GM10266 (cell line): Measurements from ENCODE around the gene PAM16.
A peak's percentile ranks its signal among the peaks of the same experiment; 100 is the strongest.

ENCODE experiments used
- DNase-seq: peaks from one replicate; pipeline ENCODE4 v3.0.0; 2012; ENCODE audit errors: extremely low spot score
- TF ChIP-seq, protein P1 (sequence below): IDR thresholded peaks from 2 replicates; pipeline ENCODE4 v1.5.1; 2012; ENCODE audit warnings: mild to moderate bottlenecking, low read depth; ENCODE audit not compliant: control insufficient read depth, insufficient read depth; ENCODE audit errors: missing control alignments

Gene PAM16

DNA sequence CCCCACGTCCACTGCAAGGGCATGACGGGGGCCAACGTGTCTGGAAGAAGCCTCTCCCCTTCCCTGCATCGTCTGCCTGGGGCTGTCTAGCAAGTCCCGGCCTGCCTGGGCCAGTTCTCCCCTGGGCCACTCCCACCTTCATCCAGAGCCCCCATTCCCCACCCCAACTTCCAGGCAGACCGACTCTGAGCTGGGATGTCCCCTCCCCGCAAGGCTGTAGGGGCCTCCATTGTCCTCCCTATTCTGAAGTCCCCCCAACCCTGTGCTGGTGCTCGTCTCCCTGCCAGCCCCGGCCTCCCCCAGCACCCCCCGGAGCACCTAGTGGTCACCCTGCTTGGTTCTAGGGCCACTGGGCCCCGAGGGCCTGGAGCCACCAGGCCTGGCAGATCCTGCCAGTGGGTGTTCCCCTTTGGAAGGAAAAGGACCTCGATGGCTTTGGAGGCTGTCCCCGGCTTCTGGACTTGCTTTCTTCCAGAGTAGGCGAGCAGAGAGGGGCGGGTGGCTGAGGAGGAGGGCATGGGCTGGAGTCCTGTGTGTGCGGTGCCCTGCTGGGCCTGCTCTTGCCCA, 30.5 kb downstream of the PAM16 start:
- no peak for DNase-seq
- TF ChIP-seq, protein P1, sequence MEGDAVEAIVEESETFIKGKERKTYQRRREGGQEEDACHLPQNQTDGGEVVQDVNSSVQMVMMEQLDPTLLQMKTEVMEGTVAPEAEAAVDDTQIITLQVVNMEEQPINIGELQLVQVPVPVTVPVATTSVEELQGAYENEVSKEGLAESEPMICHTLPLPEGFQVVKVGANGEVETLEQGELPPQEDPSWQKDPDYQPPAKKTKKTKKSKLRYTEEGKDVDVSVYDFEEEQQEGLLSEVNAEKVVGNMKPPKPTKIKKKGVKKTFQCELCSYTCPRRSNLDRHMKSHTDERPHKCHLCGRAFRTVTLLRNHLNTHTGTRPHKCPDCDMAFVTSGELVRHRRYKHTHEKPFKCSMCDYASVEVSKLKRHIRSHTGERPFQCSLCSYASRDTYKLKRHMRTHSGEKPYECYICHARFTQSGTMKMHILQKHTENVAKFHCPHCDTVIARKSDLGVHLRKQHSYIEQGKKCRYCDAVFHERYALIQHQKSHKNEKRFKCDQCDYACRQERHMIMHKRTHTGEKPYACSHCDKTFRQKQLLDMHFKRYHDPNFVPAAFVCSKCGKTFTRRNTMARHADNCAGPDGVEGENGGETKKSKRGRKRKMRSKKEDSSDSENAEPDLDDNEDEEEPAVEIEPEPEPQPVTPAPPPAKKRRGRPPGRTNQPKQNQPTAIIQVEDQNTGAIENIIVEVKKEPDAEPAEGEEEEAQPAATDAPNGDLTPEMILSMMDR = no peak

DNA sequence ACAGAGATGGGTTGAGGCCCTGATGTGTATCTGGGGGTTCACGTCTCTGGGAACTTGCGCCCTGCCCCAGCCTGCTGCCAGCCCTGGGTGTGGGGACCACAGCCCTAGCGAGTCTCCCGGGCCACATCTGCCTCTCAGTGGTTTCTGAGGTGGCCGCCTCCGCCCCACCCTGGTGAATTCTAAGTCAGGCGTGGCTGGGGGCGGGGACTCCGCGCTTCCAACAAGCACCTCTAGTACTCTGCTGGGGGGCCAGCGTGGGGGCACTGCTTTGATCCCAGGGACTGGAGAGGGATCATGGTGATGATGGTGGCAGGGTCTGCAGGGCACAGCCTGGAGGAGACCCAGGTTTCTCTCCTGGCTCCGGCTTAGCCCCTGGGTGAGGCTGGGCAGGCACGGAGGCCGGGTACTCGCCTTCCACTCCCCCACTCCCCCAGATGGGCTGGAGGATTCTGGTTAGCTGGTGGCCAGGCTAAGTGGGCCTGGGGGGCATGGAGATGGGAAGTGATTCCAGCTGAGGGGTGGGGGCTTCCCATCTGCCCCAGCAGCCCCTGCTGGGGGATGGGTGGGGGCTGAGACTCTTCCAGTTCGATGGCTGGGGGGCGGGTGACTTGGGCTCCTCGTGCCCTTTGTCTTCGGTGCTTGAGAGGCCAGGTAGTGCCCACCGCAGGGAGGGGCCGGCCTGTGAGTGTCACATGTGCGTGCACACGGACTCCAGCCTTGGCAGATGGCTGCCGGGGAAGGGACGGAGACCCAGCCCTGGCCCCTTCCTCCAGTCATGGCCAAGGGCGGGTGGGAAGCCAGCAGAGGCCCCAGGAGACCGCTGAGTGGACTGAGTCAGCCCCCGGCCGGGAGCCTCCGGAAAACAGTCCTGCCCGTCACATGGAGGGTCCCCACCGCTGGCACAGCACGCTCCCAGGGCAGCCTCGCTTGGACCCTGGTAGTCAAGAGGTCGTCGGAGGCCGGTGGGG, 31.4 kb downstream of the PAM16 start:
- peak; percentile 77 for DNase-seq

DNA sequence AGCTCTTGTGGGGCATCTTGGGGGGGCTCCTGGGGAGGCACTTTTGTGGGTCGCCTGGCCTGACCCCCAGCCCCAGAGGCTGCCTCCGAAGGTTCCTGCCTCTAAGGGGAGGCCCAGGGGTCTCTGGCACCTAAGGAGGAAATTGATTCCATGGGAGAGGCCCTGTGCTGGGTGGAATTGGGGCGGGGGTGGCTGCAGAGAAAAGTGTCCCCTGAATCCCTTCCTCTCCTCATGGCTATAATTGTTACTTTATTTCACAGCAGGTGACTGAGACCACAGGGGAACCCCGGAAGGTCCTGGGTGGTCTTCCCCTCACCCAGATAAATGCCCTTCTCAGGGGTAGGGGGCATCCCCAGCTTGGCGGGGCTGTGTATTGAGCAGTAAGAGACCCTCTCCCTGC, 32.2 kb downstream of the PAM16 start:
- TF ChIP-seq, protein P1 = no peak
- DNase-seq = no peak

More for the DNA sequence above, 31.4 kb downstream of the PAM16 start:
- TF ChIP-seq, protein P1 = no peak

DNA sequence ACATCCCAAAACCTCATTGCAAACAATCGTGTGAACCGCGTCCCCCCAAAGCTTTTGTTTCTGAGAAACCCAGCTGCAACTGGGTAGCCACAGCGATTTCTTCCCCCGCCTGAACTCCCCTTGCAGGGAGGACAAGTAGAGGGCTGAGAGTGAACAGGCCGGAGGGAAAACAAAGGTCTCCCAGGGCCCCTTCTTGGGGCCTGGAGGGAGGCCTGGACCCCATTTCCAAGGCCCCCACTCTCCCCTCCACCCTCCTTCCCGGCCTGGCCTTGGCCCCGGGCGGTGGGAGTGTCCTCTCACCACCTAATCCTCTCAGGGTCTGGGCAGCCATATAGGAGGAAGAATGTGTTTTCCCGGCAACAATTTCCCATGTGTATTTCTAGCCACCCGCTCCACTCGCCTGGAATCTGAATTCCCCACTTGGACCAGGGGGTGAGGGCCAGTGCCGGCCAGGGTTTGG, 32.6 kb downstream of the PAM16 start:
- TF ChIP-seq, protein P1 = no peak
- no peak for DNase-seq

DNA sequence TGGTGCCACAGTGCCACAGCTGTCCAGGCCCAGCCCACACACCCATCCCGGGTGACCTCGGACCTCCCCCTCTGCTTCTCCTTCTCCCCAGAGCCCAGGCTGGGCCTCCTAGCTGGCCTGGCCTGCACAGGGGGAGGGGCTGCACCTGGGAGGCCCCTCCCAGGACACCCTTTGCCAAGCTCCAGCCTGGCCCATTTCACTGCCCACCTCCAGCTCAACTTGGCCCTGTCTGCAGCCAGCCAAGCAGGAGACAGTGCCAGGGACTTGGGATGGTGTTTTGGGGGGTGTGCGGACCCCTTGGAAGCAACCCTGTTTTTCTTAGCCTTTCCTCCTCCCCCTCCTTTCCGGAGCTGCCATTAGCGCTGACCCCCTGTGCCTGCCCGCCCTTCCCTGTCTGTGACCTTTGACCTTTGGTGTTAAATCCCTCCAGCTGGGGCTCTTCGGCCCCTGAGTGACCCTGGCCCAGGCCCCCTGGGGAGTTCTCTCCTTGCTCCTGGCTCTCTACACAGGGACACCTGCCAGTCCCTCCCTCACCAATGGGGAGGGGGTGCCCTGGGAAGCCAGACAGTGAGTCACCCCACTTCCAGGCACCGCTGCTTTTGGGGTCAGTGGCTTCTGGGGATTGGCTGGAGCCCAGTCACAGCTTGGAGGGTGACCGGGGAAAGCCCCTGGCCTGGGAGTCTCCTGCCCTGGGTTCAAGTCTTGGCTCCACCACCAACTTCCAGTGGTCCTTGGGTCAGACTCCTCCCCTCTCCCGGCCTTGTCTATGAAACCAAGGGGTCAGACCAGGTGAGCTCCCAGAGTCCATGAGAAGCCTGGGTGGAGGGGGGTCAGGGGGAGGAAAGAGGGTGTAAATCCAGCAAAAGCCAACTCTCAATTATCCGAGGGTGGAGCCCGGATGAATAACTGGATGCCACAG, 33.3 kb downstream of the PAM16 start:
- no peak for DNase-seq
- TF ChIP-seq, protein P1 = no peak

DNA sequence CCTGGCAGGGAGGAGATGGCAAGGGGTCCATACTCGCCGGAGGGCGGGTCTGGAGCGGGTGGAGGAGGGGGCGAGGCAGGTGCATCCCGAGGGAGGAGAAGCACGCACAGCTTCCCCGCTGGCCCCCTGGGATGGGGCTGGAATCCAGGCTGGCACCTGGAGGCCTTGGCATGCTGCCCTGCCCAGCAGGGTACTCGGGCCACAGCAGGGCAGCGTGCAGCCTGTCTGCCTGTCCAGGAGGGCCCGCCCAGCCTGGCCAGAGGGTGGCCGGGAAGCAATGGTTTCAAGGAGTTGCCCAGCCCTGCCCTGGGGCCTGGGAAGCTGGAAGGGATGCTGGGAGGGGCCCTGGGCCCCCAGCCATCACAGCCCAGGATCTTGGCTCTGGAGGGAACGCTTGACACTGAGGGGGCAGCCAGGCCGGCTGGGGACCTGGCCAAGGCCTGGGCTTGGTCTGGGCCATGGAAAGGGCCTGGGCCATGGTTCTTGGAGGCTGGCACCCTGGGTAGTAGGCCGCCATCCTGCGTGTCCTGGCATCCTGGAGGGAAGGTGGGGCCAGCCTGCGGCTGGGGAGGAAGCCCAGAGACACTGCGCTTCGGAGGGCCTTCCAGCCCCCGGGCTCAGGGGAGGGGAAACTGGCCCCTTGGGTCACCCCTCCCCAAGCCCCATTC, 34.1 kb downstream of the PAM16 start:
- DNase-seq = no peak
- TF ChIP-seq, protein P1 = no peak
